Tibial nerve (tissue), 4 donors: ENCODE data around the gene ATP6V0E2.

Experiments
- EP300 ChIP-seq, 2 donors: sonication (generic); formaldehyde crosslinking; IDR thresholded peaks; one replicate each; pipeline ENCODE4 v1.6.1; 2017; ENCODE audit warnings: antibody characterized with exemption in 2 of 2, mild to moderate bottlenecking in 1 of 2
- POLR2A ChIP-seq, 2 donors: fragments of 450-650 bp; IDR thresholded peaks; one replicate each; pipeline ENCODE4 v1.6.1; 2017; ENCODE audit warnings: antibody characterized with exemption in 2 of 2, mild to moderate bottlenecking in 2 of 2, moderate library complexity in 2 of 2
- TF ChIP-seq, protein P1 (sequence below), 5 experiments: fragments of 200-600 bp in 3 of 5; fragments of 450-650 bp in 2 of 5; sonication (generic) in 3 of 5; IDR thresholded peaks; one replicate each; pipeline ENCODE4 v1.5.1; 2016 to 2019; ENCODE audit warnings: antibody characterized with exemption in 5 of 5, mild to moderate bottlenecking in 3 of 5, moderate library complexity in 2 of 5

DNA sequence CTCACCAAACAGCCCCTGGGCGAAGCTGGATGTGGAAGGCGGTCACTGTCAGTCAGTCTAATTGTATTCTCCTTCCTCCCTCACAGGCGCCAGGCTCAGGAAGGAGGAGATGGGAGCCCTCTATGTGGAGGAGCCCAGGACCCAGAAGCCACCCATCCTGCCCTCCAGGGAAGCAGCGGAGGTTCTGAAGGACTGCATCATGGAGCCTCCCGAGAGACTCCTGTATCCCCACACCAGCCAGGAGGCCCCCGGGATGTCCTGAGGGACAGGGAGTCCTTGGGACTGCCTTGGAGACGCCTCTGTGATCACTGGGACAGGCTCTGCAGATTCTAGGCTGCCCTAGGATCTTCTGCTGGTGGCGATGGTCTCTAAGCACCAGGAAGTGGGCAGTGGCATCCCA is 9.7 kb upstream of the ATP6V0E2 start:
- TF ChIP-seq POLR2A (IDR thresholded peaks at IDR 0.05) (no peak), EP300 (IDR thresholded peaks at IDR 0.05) (no peak)
- TF ChIP-seq, protein P1, sequence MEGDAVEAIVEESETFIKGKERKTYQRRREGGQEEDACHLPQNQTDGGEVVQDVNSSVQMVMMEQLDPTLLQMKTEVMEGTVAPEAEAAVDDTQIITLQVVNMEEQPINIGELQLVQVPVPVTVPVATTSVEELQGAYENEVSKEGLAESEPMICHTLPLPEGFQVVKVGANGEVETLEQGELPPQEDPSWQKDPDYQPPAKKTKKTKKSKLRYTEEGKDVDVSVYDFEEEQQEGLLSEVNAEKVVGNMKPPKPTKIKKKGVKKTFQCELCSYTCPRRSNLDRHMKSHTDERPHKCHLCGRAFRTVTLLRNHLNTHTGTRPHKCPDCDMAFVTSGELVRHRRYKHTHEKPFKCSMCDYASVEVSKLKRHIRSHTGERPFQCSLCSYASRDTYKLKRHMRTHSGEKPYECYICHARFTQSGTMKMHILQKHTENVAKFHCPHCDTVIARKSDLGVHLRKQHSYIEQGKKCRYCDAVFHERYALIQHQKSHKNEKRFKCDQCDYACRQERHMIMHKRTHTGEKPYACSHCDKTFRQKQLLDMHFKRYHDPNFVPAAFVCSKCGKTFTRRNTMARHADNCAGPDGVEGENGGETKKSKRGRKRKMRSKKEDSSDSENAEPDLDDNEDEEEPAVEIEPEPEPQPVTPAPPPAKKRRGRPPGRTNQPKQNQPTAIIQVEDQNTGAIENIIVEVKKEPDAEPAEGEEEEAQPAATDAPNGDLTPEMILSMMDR (IDR thresholded peaks at IDR 0.05) = no peak
